OCI-LY7 (cell line): ENCODE results near the gene GPC4. TPM values are rescaled to one million over a fixed set of nuclear protein-coding genes. Genes with fewer than 3 reads are reported as not detected.

Experiments
- BruUV-seq: library from RNA; stranded (reverse); fragments of 400-500 nt; replicated peaks from 2 replicates; lab custom pipeline; 2021; lab: Mats Ljungman, UMichigan
- CTCF ChIA-PET: fragments of 300-600 bp; sonication (Branson Sonifier 250); formaldehyde crosslinking; loops from one replicate; lab custom pipeline; 2022; ENCODE audit warnings: antibody characterized with exemption; ENCODE audit not compliant: unreplicated experiment; lab: Charles Lee
- POLR2A ChIA-PET: fragments of 300-600 bp; sonication (Branson Sonifier 250); formaldehyde crosslinking; loops from one replicate; lab custom pipeline; 2022; ENCODE audit warnings: antibody characterized with exemption; lab: Charles Lee
- DNase-seq: peaks from one replicate; pipeline ENCODE4 v3.0.0-alpha.2; 2015; ENCODE audit warnings: low spot score
- H2AFZ ChIP-seq: fragments of 200-600 bp; sonication (generic), shearing (Covaris generic); 2 replicates; pipeline ENCODE4 v1.6.1; 2014; ENCODE audit warnings: mild to moderate bottlenecking, antibody characterized with exemption, low read length, moderate library complexity
- H3K27ac ChIP-seq: fragments of 200-600 bp; sonication (generic); 2 replicates; pipeline ENCODE4 v1.5.1; 2014; ENCODE audit warnings: mixed run types, low read depth, mild to moderate bottlenecking, moderate library complexity, low read length, inconsistent platforms; ENCODE audit not compliant: poor library complexity, severe bottlenecking
- H3K36me3 ChIP-seq: fragments of 200-600 bp; sonication (generic); 2 replicates; pipeline ENCODE4 v1.6.1; 2014; ENCODE audit warnings: mild to moderate bottlenecking, antibody characterized with exemption, low read length, moderate library complexity, mixed read lengths; ENCODE audit not compliant: insufficient read depth
- H3K4me1 ChIP-seq: fragments of 200-600 bp; sonication (generic); 2 replicates; pipeline ENCODE4 v1.5.1; 2014; ENCODE audit warnings: mild to moderate bottlenecking, low read length; ENCODE audit not compliant: insufficient read depth, poor library complexity, severe bottlenecking
- H3K4me2 ChIP-seq: fragments of 200-600 bp; sonication (generic); 2 replicates; pipeline ENCODE4 v1.6.1; 2014; ENCODE audit warnings: mild to moderate bottlenecking, low read length
- H3K4me3 ChIP-seq: fragments of 200-600 bp; sonication (generic); 2 replicates; pipeline ENCODE4 v1.5.1; 2014; ENCODE audit warnings: mild to moderate bottlenecking, low read depth, low read length; ENCODE audit not compliant: poor library complexity, severe bottlenecking
- H3K79me2 ChIP-seq: fragments of 200-600 bp; sonication (generic); 2 replicates; pipeline ENCODE4 v1.6.1; 2016; ENCODE audit warnings: low read depth, mild to moderate bottlenecking, low read length, moderate library complexity, mixed read lengths; ENCODE audit not compliant: insufficient read depth
- H3K9me2 ChIP-seq: fragments of 200-600 bp; sonication (generic); 2 replicates; pipeline ENCODE4 v1.6.1; 2016; ENCODE audit warnings: mild to moderate bottlenecking, low read length, mixed read lengths; ENCODE audit not compliant: insufficient read depth
- H3K9me3 ChIP-seq: fragments of 200-600 bp; sonication (generic); 2 replicates; pipeline ENCODE4 v1.6.1; 2014; ENCODE audit warnings: mild to moderate bottlenecking, mixed run types, low read length, mixed read lengths
- H4K20me1 ChIP-seq: fragments of 200-600 bp; sonication (generic); 2 replicates; pipeline ENCODE4 v1.6.1; 2014; ENCODE audit warnings: mild to moderate bottlenecking, antibody characterized with exemption, low read length, moderate library complexity, mixed read lengths; ENCODE audit not compliant: insufficient read depth
- EZH2phosphoT487 ChIP-seq: fragments of 200-600 bp; sonication (generic); IDR thresholded peaks from 2 replicates; pipeline ENCODE4 v1.6.1; 2018; ENCODE audit warnings: low read depth, borderline replicate concordance, mild to moderate bottlenecking, mixed run types, antibody characterized with exemption, low read length, moderate library complexity, mixed read lengths
- intact Hi-C: fragments of 100-400 bp; cut with micrococcal nuclease; formaldehyde crosslinking; loops from one replicate; pipeline ENCODE4 v1.10.0; 2022; ENCODE audit not compliant: unreplicated experiment
- total RNA-seq, 2 experiments: library from RNA; depleted of rRNA in 1 of 2; stranded (reverse); fragments of >200 nt in 1 of 2; shearing (Covaris generic) in 1 of 2; gene quantifications; 2 replicates each; pipeline ENCODE4 v1.2.3, GENCODE V29; 2014 to 2022
- TF ChIP-seq, protein P1 (sequence below): fragments of 200-600 bp; sonication (generic); conservative IDR thresholded peaks from 2 replicates; pipeline ENCODE4 v1.5.1; 2014; ENCODE audit warnings: mild to moderate bottlenecking, antibody characterized with exemption, low read length, moderate library complexity, mixed read lengths

Gene GPC4
- total RNA-seq, 2 experiments from 2014 or later: not detected

- intact Hi-C loops: no loop called here
- Histone ChIP-seq H3K4me2 (no peak overlapping the region), H3K79me2 (no peaks in the 10 kb centered on the region), H4K20me1 (no peaks in the 10 kb centered on the region), H2AFZ (no peak overlapping the region), H3K4me3 (no peak overlapping the region), H3K9me3 (no peaks in the 10 kb centered on the region), H3K36me3 (no peaks in the 10 kb centered on the region), H3K27ac (no peak overlapping the region), H3K9me2 (no peaks in the 10 kb centered on the region), H3K4me1 (no peaks in the 10 kb centered on the region)
- ChIA-PET CTCF (no interaction called here), POLR2A (no interaction called here)
- TF ChIP-seq, protein P1, sequence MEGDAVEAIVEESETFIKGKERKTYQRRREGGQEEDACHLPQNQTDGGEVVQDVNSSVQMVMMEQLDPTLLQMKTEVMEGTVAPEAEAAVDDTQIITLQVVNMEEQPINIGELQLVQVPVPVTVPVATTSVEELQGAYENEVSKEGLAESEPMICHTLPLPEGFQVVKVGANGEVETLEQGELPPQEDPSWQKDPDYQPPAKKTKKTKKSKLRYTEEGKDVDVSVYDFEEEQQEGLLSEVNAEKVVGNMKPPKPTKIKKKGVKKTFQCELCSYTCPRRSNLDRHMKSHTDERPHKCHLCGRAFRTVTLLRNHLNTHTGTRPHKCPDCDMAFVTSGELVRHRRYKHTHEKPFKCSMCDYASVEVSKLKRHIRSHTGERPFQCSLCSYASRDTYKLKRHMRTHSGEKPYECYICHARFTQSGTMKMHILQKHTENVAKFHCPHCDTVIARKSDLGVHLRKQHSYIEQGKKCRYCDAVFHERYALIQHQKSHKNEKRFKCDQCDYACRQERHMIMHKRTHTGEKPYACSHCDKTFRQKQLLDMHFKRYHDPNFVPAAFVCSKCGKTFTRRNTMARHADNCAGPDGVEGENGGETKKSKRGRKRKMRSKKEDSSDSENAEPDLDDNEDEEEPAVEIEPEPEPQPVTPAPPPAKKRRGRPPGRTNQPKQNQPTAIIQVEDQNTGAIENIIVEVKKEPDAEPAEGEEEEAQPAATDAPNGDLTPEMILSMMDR: no peak
- TF ChIP-seq EZH2phosphoT487: no peak
- DNase-seq: no peak
- no TSS peak for BruUV-seq
Measured at GRCh38 chrX:133373386-133374079, 41.8 kb downstream of the GPC4 start.

DNA sequence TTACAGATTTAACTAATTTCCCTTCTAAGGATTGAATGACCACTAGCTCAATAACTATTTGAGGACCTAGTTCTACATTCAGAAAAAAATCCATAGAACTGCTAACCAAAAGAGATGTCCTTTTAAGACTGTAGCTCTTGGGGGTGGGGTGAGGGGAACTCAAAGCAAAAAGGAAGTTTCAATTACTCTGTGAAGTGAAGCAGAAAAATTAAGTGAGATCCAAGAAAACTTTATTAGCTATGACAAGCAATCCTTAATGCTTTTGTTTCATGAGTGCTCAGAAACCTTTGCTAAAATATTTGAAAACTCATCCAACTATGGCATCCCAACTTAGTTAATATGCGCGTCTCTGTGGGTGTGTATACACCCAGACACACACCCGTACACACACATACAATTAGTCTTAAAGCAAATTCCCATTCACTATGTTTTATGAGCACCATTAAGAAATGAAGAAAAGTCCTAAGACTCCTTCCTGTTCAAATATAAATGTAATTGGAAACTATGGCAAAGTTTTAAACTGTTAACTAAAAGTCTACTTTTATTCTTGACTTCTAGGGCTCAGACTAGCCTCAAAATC, 44.5 kb downstream of the GPC4 start:
- Histone ChIP-seq H3K4me1 (no peaks in the 10 kb centered on the region), H3K79me2 (no peaks in the 10 kb centered on the region), H3K36me3 (no peaks in the 10 kb centered on the region), H3K4me3 (no peak overlapping the region), H2AFZ (no peak overlapping the region), H3K27ac (no peak overlapping the region), H3K4me2 (no peak overlapping the region), H4K20me1 (no peaks in the 10 kb centered on the region), H3K9me2 (no peaks in the 10 kb centered on the region), H3K9me3 (no peaks in the 10 kb centered on the region)
- no TSS peak for BruUV-seq
- intact Hi-C loops: no loop called here
- DNase-seq: no peak
- TF ChIP-seq EZH2phosphoT487: no peak
- TF ChIP-seq, protein P1: no peak
- ChIA-PET CTCF (no interaction called here), POLR2A (no interaction called here)

DNA sequence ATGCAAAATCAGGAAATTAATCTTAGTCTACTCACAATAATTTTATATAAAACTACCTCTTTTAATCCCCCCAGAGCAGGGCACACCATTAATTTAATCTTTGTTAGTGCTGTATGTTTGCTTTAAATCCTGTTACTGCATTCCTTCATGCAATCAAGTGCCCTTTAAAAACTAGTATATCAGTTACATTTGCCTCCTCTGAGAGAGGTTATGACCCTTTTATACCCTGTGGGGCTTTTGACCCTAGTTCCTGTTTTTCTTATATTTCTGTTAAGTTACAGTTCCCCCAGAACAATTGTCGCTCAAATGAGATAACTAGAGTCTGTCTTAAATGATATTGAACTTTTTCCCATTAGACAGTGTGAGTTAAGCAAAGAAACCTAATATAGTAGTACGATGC, 46.2 kb downstream of the GPC4 start:
- Histone ChIP-seq H2AFZ (0 out of 2 replicates have a peak overlapping the region, but pooled peaks have one; percentile 9), H3K9me2 (no peaks in the 10 kb centered on the region), H3K4me3 (no peak overlapping the region), H4K20me1 (no peaks in the 10 kb centered on the region), H3K36me3 (no peaks in the 10 kb centered on the region), H3K4me2 (no peak overlapping the region), H3K27ac (no peak overlapping the region), H3K9me3 (no peaks in the 10 kb centered on the region), H3K4me1 (no peaks in the 10 kb centered on the region), H3K79me2 (no peaks in the 10 kb centered on the region)
- DNase-seq: no peak
- CTCF ChIA-PET: no interaction called here
- POLR2A ChIA-PET: no interaction called here
- TF ChIP-seq, protein P1: no peak
- TF ChIP-seq EZH2phosphoT487: no peak
- intact Hi-C loops: no loop called here
- BruUV-seq: no TSS peak
